Vagina (tissue), 2 donors: ENCODE data around the gene RASA2.
"Not testable (repeated sequence)": the region's sequence is repeated elsewhere in the genome, so short reads cannot be mapped to it uniquely, and the experiment has no call there.

ENCODE experiments used
- CTCF ChIP-seq, 3 experiments: fragments of 450-650 bp in 2 of 3; fragments of 200-600 bp in 1 of 3; sonication (generic) in 1 of 3; IDR thresholded peaks; one replicate each; pipeline ENCODE4 v1.5.1; 2017 to 2019; ENCODE audit warnings: antibody characterized with exemption in 3 of 3, mild to moderate bottlenecking in 2 of 3, moderate library complexity in 2 of 3
- POLR2A ChIP-seq, 2 donors: fragments of 450-650 bp; IDR thresholded peaks; one replicate each; pipeline ENCODE4 v1.6.1; 2017; ENCODE audit warnings: antibody characterized with exemption in 2 of 2, mild to moderate bottlenecking in 2 of 2, moderate library complexity in 2 of 2

GRCh38 chr3:141628868-141629441, 142.1 kb downstream of the RASA2 start:
- TF ChIP-seq CTCF, POLR2A (IDR thresholded peaks at IDR 0.05): not testable (repeated sequence)
